Measurements from ENCODE around the gene PCDHGA1.

PCDHGA1 gene

GRCh38 chr5:141354900-141355469 is 24.7 kb downstream of the PCDHGA1 start, which contains the start of gene PCDHGA4:
PCDHGA4 (plus strand) TSS chr5:141355021; CDS start chr5:141355108, 87 bp downstream.
- no peak for TF ChIP-seq CTCF (IDR thresholded peaks at IDR 0.05; ENCODE audit: insufficient read depth, missing control alignments)
- no peak for DNase-seq (ENCODE audit: insufficient read length, low spot score)
- no peak for FAIRE-seq

- DNase-seq (ENCODE audit: insufficient read length, low spot score) (no peak), FAIRE-seq (no peak)
- TF ChIP-seq CTCF (IDR thresholded peaks at IDR 0.05; ENCODE audit: insufficient read depth, missing control alignments): no peak
Measured at GRCh38 chr5:141355641-141356040, 25.3 kb downstream of the PCDHGA1 start.

DNA sequence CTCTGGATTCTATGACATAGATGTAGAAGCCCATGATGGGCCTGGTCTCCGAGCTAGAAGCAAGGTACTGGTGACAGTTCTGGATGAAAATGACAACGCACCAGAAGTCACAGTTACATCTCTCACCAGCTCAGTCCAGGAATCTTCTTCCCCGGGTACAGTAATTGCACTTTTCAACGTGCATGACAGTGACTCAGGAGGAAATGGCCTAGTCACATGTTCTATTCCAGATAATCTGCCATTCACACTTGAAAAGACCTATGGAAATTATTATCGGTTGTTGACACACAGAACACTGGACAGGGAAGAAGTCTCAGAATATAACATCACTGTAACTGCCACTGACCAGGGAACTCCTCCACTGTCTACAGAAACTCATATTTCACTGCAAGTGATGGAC is 25.8 kb downstream of the PCDHGA1 start:
- no peak for TF ChIP-seq CTCF (IDR thresholded peaks at IDR 0.05; ENCODE audit: insufficient read depth, missing control alignments)
- FAIRE-seq: no peak

DNA sequence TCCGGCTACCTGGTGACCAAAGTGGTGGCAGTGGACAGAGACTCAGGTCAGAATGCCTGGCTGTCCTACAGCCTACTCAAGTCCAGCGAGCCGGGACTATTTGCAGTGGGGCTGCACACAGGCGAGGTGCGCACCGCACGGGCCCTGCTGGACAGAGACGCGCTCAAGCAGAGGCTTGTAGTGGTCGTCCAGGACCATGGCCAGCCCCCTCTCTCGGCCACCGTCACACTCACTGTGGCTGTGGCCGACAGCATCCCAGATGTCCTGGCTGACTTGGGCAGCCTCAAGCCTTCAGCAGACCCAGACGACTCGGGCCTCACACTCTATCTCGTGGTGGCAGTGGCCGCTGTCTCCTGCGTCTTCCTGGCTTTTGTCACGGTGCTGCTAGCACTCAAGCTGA is 26.6 kb downstream of the PCDHGA1 start:
- no peak for TF ChIP-seq CTCF (IDR thresholded peaks at IDR 0.05; ENCODE audit: insufficient read depth, missing control alignments)
- DNase-seq (ENCODE audit: insufficient read length, low spot score) (no peak), FAIRE-seq (no peak)

More for the DNA sequence above, 25.8 kb downstream of the PCDHGA1 start:
- DNase-seq (ENCODE audit: insufficient read length, low spot score): no peak

DNA sequence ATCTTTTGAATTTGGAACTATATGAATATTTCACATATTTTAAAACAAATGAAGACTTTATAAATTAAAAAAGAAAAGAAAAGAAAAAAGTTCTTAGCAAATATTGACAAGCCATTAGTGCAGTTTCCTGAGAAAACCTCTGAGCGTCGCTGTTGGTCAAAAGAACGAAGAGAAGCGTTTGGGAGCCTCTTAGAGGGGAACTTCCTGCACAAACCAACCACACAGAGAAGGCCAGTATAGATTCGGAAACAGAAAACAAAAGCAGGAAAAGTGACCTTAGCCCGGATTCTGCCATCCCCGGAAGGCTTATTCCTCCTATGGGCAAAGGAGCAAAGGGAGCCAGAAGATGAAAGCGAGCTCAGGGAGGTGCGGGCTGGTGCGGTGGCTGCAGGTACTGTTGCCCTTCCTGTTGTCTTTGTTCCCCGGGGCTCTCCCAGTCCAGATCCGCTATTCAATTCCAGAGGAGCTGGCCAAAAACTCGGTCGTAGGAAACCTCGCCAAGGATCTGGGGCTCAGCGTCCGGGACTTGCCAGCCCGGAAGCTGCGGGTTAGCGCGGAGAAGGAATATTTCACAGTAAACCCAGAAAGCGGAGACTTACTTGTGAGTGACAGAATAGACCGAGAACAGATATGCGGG is 29.6 kb downstream of the PCDHGA1 start, which contains the start of gene PCDHGB2:
Gene PCDHGB2, plus strand, starts transcription at position 205 of the 637 bp plus-strand sequence. Its CDS starts 142 bp downstream, at position 347.
- no peak for FAIRE-seq
- TF ChIP-seq CTCF (IDR thresholded peaks at IDR 0.05; ENCODE audit: insufficient read depth, missing control alignments): no peak
- DNase-seq (ENCODE audit: insufficient read length, low spot score): no peak

DNA sequence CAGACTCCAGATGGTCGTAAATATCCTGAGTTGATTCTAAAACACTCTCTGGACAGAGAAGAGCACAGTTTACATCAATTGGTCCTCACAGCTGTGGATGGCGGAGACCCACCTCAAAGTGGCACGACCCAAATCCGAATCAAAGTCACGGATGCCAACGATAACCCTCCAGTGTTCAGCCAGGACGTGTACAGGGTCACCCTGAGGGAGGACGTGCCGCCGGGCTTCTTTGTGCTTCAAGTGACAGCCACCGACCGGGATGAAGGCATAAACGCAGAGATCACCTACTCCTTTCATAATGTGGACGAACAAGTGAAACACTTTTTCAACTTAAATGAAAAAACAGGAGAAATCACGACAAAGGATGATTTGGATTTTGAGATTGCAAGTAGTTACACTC is 30.4 kb downstream of the PCDHGA1 start:
- no peak for TF ChIP-seq CTCF (IDR thresholded peaks at IDR 0.05; ENCODE audit: insufficient read depth, missing control alignments)
- DNase-seq (ENCODE audit: insufficient read length, low spot score) (no peak), FAIRE-seq (no peak)

DNA sequence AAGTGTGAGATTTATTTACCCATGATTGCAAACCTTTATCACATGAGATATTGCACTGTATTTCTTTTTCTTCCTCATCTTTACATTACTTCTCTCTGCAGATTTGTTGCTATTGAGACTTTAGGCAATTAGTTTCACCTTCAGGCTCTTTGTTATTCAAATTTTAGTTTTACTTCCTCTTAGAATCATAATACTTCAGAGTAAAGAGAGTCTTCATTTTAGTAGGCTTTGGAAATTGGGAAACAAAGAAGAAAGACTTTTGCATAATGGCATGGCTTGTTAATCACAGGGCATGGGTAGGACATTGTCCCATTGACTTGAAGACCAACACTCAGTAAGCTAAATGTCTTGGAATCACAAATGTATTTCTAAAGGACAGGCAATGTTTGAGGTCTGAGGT is 32.4 kb downstream of the PCDHGA1 start:
- TF ChIP-seq CTCF (IDR thresholded peaks at IDR 0.05; ENCODE audit: insufficient read depth, missing control alignments): no peak
- DNase-seq (ENCODE audit: insufficient read length, low spot score): no peak
- no peak for FAIRE-seq

All from D721Med (cell line).